Mononuclear cell (primary cell): ENCODE results near the gene PPDPF. TPM values are rescaled to one million over a fixed set of nuclear protein-coding genes. Genes with fewer than 3 reads are reported as not detected.

Source experiments
- H3K27me3 ChIP-seq: 2 replicates; pipeline ENCODE4 v1.6.0; 2011; ENCODE audit warnings: low read length, control low read depth; ENCODE audit not compliant: insufficient read depth
- H3K4me1 ChIP-seq: 2 replicates; pipeline ENCODE4 v1.5.1; 2011; ENCODE audit warnings: mild to moderate bottlenecking, low read length, control low read depth; ENCODE audit not compliant: insufficient read depth
- H3K4me3 ChIP-seq: 2 replicates; pipeline ENCODE4 v1.5.1; 2011; ENCODE audit warnings: mild to moderate bottlenecking, low read length, moderate library complexity
- H3K9me3 ChIP-seq: 2 replicates; pipeline ENCODE4 v1.5.1; 2011; ENCODE audit warnings: low read depth, mild to moderate bottlenecking, control low read depth, low read length
- total RNA-seq: library from RNA; depleted of rRNA; stranded (reverse); fragments of >200 nt; gene quantifications from one replicate; pipeline ENCODE4 v1.2.3, GENCODE V29; 2012

The PPDPF gene
- total RNA-seq, 1 donor, result 57.6 TPM

GRCh38 chr20:63533388-63533787, 12.8 kb downstream of the PPDPF start:
- Histone ChIP-seq H3K4me1 (peaks cover 22% of the 10 kb centered on the region), H3K9me3 (no peaks in the 10 kb centered on the region), H3K4me3 (no peak overlapping the region), H3K27me3 (no peaks in the 10 kb centered on the region)

GRCh38 chr20:63533871-63534393, 13.4 kb downstream of the PPDPF start:
- H3K4me1 ChIP-seq, result peaks cover 23% of the 10 kb centered on the region
- H3K9me3 ChIP-seq, result no peaks in the 10 kb centered on the region
- no peaks in the 10 kb centered on the region for H3K27me3 ChIP-seq
- no peak overlapping the region for H3K4me3 ChIP-seq

GRCh38 chr20:63534427-63534830, 13.9 kb downstream of the PPDPF start:
- Histone ChIP-seq H3K4me3 (no peak overlapping the region), H3K4me1 (peaks cover 23% of the 10 kb centered on the region), H3K27me3 (no peaks in the 10 kb centered on the region), H3K9me3 (no peaks in the 10 kb centered on the region)

- peaks cover 23% of the 10 kb centered on the region for H3K4me1 ChIP-seq
- no peak overlapping the region for H3K4me3 ChIP-seq
- H3K27me3 ChIP-seq, result no peaks in the 10 kb centered on the region
- no peaks in the 10 kb centered on the region for H3K9me3 ChIP-seq
These were observed 14.5 kb downstream of the PPDPF start for GRCh38 chr20:63534831-63535651.

GRCh38 chr20:63536241-63536977, 15.8 kb downstream of the PPDPF start:
- H3K4me3 ChIP-seq, result no peak overlapping the region

GRCh38 chr20:63536997-63537524, 16.5 kb downstream of the PPDPF start, which contains the start of gene PTK6:
TSS of gene PTK6 (minus strand) at chr20:63537376. CDS start at chr20:63537314, 62 bp downstream.
- Histone ChIP-seq H3K27me3 (no peaks in the 10 kb centered on the region), H3K9me3 (no peaks in the 10 kb centered on the region), H3K4me1 (peaks cover 23% of the 10 kb centered on the region), H3K4me3 (peak within 1 kb of the TSS; percentile 34)

More at GRCh38 chr20:63536241-63536977, 15.8 kb downstream of the PPDPF start:
- Histone ChIP-seq H3K9me3 (no peaks in the 10 kb centered on the region), H3K4me1 (peaks cover 23% of the 10 kb centered on the region), H3K27me3 (no peaks in the 10 kb centered on the region)

GRCh38 chr20:63537525-63538203, 17.1 kb downstream of the PPDPF start:
- Histone ChIP-seq H3K4me1 (peaks cover 23% of the 10 kb centered on the region), H3K27me3 (no peaks in the 10 kb centered on the region), H3K9me3 (no peaks in the 10 kb centered on the region), H3K4me3 (peak overlapping the region; percentile 34)

GRCh38 chr20:63538204-63539091, 17.9 kb downstream of the PPDPF start:
- Histone ChIP-seq H3K9me3 (no peaks in the 10 kb centered on the region), H3K27me3 (no peaks in the 10 kb centered on the region), H3K4me3 (no peak overlapping the region), H3K4me1 (peaks cover 23% of the 10 kb centered on the region)

GRCh38 chr20:63539092-63539430, 18.5 kb downstream of the PPDPF start:
- H3K4me3 ChIP-seq, result no peak overlapping the region
- H3K4me1 ChIP-seq, result peaks cover 23% of the 10 kb centered on the region
- no peaks in the 10 kb centered on the region for H3K9me3 ChIP-seq
- H3K27me3 ChIP-seq, result no peaks in the 10 kb centered on the region

- no peak overlapping the region for H3K4me3 ChIP-seq
- H3K4me1 ChIP-seq, result peaks cover 23% of the 10 kb centered on the region
- no peaks in the 10 kb centered on the region for H3K27me3 ChIP-seq
- no peaks in the 10 kb centered on the region for H3K9me3 ChIP-seq
These were observed 19.1 kb downstream of the PPDPF start for GRCh38 chr20:63539441-63540370.

GRCh38 chr20:63540417-63541186, 20.0 kb downstream of the PPDPF start:
- H3K9me3 ChIP-seq, result no peaks in the 10 kb centered on the region
- H3K4me3 ChIP-seq, result no peak overlapping the region
- H3K4me1 ChIP-seq, result peaks cover 23% of the 10 kb centered on the region
- no peaks in the 10 kb centered on the region for H3K27me3 ChIP-seq

- H3K9me3 ChIP-seq, result no peaks in the 10 kb centered on the region
- no peak overlapping the region for H3K4me3 ChIP-seq
- peaks cover 21% of the 10 kb centered on the region for H3K4me1 ChIP-seq
- no peaks in the 10 kb centered on the region for H3K27me3 ChIP-seq
These were observed 20.8 kb downstream of the PPDPF start for GRCh38 chr20:63541371-63541770.
